Subcutaneous adipose tissue (tissue), 4 donors: ENCODE results near the gene GTF2F1. TPM values are rescaled to one million over a fixed set of nuclear protein-coding genes. Genes with fewer than 3 reads are reported as not detected.

ENCODE experiments used
- total RNA-seq, 4 donors: library from RNA; depleted of rRNA; stranded (reverse); fragments of >200 nt; gene quantifications; one replicate each; pipeline ENCODE4 v1.1.0, GENCODE V29; 2016
- TF ChIP-seq, protein P1 (sequence below): fragments of 450-650 bp; IDR thresholded peaks from one replicate; pipeline ENCODE4 v1.5.1; 2016; ENCODE audit warnings: low read depth, mild to moderate bottlenecking, control low read depth, antibody characterized with exemption, moderate library complexity

The GTF2F1 gene
- total RNA-seq, 4 donors from 2014 or later = 27.9 to 41.6 (median 33.8) TPM

DNA sequence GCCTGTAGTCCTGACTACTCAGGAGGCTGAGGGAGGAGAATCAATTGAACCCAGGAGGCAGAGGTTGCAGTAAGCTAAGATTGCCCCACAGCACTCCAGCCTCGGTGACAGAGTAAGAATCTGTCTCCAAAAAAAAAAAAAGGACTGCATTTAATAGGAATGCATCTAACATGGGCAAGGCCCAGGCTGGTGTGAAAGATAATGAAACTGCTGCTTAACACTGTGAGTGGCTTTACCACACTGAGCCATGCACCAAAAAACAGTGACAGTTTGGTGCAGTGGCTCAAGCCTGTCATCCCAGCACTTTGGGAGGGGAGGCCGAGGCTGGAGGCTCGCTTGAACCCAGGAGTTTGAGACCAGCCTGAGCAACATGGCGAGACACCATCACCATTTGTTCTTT is 8.6 kb downstream of the GTF2F1 start:
- TF ChIP-seq, protein P1, sequence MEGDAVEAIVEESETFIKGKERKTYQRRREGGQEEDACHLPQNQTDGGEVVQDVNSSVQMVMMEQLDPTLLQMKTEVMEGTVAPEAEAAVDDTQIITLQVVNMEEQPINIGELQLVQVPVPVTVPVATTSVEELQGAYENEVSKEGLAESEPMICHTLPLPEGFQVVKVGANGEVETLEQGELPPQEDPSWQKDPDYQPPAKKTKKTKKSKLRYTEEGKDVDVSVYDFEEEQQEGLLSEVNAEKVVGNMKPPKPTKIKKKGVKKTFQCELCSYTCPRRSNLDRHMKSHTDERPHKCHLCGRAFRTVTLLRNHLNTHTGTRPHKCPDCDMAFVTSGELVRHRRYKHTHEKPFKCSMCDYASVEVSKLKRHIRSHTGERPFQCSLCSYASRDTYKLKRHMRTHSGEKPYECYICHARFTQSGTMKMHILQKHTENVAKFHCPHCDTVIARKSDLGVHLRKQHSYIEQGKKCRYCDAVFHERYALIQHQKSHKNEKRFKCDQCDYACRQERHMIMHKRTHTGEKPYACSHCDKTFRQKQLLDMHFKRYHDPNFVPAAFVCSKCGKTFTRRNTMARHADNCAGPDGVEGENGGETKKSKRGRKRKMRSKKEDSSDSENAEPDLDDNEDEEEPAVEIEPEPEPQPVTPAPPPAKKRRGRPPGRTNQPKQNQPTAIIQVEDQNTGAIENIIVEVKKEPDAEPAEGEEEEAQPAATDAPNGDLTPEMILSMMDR = no peak

DNA sequence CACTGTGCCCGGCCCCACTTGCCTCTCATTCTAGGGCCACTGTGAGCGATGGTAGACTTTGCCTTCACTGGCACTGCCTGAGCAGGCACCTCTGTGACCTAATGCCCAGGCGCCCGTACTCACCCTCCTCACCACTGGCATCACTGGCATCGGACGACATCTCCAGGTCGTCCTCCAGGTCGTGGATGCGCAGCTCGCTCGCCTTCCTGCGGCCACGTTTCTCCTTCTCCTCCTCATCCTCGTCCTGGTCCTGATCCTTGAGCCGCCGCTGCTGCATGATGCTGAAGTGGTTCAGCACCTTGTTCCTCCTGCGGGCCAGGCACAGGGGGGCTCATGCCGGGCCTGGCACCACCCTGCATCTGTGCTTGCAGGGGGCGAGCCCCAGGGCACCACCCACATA is 9.8 kb downstream of the GTF2F1 start:
- TF ChIP-seq, protein P1 = no peak

DNA sequence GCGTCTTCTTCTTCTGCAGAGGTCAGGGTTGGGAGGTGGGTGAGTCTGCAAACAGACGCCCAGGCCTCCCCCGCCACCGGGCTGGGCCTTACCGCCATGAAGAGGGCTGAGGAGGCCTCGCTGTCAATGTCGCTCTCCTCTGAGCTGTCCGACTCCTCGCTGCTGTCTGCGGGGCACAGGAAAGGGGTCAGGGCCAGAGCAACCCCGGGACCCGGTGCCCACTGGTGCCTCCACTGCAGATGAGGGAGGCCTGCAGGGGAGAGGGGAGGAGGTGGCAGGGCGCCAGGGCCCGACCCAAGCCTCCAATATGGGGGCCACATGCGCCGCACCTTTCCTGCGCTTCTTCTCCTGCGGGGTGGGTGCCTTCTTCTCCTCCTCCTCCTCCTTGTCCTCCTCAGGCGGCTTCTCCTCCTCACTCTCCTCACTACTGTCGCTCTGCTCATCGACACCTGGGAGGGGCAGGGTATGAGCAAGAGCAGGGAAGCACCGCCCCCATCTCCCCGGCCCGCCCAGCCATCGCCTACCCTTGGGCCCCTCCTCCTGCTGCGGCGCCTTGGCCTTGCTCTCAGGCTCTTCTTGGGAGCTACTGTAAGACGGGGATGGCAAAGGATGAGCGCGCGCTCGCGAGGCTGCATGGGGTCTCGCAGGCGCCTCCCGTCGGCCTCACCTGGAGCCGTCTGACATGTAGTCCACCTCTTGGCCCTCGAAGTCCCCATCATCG is 11.8 kb downstream of the GTF2F1 start:
- TF ChIP-seq, protein P1 = no peak

DNA sequence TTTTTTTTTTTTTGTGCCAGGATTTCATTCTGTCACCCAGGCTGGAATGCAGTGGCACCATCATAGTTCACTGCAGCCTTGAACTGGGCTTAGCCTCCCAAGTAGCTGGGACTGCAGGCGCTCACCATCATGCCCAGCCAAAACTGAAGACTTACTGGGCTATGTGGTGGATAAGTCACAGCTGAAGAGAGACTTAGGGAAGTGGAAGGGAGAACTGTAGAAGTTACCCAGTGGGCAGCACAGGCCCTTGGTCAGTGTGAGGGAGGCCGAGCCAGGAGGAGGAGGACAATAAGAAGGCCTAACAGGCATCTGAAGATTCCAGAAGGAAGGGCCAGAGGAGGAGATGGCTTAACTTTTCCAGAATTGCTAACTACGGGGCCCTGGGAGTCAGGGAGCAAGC is 13.2 kb downstream of the GTF2F1 start:
- TF ChIP-seq, protein P1 = no peak

DNA sequence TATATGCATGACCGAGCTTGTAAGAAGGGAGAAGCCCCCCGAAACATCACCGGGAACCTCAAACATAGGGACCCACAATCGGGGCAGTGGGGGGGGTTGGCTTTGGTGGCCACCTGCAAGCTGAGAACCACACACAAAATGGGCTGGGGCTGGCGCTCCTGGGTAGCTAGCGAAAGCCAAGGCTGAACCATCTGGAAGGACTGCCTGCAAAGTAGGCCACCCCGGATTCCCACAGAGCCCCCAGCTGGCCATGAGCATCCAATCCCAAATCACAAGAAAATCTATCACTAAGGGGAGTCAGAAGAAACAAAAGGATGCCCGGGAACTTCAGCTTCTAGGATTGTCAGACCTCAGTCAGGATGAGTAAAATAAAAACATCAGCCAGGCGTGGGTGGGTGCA is 14.5 kb downstream of the GTF2F1 start:
- TF ChIP-seq, protein P1 = no peak

DNA sequence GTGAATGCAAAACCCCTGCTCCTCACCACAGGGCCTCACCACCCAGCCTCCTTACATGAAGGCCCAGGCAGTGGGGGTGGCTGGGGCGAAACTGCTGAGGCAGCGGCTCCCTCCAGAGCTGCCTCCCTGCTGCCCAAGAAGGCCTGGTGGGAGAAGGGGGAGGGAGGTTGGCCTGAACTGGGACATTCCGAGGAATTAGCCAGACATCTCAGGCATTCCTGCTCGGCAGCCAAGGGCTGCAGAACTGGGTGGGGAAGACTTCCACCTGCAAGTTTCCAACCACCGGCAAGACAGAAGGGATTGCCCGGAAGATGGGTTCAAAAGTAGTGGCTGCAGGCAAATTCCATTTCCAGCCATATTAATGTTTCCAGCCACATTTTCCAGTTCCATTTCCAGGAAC is 14.9 kb downstream of the GTF2F1 start:
- TF ChIP-seq, protein P1 = no peak

DNA sequence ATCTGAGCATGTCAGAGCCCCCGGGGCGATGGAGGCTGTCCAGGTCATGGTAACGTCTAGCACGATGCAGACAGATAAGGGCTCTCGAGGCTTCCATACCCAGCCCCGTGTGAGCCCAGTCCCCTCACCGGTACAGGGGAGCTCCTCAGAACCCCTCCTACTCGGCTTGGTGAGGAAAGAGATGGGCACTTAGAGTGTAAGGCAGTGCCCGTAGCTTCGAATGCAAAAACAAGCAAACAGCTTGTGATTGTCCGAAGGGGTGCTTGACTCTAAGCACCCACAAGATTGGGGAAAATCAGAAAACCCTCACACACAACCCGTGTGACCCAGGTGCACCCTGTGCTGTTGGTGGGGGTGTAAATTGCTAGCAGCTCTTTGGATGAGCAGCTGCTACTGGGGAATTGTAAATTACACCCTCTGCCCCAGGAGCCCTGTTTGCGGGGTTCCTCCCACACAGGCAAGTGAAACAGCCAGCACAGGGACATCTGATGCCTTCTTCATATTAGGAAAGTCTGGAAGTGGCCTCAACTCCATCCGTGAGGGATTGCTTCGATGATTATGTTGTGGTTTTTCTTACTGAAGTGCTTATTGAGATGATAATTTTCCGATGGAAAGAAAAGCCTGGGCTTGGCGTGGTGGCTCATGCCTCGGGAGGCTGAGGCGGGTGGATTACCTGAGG is 16.3 kb downstream of the GTF2F1 start:
- TF ChIP-seq, protein P1 = no peak
